NCI-H1092 (cell line): ENCODE data around the gene COQ8A.

ENCODE experiments used
- DNase-seq: peaks from one replicate; lab custom pipeline; 2025; lab: John Stamatoyannopoulos, UW

Gene COQ8A

DNA sequence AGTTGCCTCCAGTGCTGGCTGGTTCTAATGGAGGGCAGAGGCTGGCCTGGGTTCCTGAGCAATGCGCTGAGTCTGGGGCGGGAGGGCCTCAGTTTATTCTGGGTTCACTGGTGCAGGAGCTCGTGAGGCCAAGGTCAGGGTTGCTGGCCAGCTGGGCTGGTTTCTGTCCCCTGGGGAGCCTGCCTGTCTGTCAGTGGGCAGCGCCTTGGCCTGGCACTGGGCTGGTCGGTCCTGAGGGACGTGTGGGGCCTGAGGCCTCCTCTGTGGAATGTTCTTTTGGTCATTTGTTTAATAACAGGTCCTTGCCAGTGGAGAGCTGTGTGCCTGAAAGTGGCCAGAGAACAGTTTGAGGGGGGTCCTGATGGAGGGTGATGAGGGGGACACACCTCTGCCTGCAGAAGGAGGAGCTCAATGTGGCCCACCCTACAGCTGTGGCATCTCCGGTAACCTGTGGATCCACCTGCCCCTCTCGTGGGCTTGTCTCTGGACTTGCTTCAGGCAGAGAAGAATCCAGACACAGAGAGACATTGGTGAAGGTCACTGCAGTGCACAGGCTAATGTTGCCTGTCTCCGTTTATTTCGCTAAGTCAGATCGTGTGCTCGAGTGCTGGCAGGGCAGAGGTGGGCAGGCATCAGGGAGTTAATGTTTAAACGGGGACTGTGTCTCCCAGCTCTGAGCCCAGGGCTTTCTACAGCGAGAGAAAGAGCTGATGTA, 34.6 kb downstream of the COQ8A start:
- DNase-seq: peak; percentile 56

DNA sequence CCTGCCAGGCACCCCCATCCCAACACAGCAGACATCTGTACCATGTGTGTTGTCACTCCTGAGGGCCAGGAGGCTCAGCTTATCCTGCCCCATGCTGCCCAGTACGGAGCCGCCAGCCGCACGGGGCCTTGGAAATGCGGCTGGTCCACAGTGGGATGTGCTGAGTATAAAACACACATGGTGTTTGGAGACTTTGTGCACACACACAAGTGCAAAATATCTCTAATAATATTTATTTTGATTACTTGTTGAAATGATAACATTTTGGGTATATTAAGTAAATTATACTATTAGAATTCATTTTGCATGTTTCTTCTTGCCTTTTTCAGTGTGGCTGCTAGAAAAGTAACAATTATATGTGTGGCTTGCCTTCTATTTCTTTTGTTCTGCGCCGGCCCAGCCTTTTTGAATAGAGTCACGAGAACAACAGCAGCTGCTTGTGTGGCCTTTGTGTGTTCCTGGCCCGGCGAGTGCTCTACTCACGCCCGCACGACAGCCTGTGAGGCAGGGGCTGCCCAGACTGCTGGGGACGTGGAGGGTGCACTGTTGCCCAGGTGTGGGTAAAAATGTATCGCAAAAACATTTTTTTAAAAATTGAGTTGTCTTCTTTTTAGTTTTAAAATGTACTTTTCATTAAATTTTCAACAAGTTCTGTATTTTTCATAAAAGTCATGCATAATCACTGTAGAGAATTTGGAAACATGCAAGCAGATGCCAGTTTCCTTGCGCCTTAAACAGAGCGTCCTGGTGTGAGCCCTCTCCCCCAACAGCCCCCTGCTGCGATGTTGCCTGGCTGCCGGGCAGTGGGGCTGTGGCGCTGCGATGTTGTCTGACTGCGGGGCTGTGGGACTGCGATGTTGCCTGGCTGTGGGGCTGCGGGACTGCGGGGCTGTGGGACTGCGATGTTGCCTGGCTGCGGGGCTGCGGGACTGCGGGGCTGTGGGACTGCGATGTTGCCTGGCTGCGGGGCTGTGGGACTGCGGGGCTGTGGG, 35.5 kb downstream of the COQ8A start:
- DNase-seq: peak; percentile 83

DNA sequence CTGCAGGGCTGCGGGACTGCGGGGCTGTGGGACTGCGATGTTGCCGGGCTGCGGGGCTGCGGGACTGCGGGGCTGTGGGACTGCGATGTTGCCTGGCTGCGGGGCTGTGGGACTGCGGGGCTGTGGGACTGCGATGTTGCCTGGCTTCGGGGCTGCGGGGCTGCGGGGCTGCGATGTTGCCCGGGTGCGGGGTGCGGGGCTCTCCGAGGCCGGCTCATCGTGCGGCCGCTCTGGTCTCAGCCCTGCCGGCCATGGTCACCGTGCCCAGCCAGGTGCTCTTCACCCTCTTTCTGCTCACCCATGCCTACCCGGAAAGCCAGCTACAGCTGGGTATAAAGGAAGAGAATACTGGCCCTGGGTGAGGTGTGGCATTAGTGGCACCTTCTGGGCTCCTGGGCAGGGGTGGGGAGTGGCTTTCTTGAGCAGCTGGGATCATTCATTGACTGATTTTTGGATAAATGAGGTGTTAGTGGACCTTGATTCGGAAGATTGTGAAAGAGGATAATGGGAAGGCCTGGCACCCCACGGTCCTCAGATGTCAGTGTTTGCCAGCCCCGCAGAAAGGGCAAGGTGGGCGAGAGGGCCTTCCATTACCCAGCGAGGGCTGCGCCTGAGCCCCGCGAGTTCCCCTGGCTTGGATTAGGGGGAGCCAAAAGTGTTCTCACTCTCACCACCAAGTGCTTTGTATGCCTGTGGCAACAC, 36.3 kb downstream of the COQ8A start:
- no peak for DNase-seq

DNA sequence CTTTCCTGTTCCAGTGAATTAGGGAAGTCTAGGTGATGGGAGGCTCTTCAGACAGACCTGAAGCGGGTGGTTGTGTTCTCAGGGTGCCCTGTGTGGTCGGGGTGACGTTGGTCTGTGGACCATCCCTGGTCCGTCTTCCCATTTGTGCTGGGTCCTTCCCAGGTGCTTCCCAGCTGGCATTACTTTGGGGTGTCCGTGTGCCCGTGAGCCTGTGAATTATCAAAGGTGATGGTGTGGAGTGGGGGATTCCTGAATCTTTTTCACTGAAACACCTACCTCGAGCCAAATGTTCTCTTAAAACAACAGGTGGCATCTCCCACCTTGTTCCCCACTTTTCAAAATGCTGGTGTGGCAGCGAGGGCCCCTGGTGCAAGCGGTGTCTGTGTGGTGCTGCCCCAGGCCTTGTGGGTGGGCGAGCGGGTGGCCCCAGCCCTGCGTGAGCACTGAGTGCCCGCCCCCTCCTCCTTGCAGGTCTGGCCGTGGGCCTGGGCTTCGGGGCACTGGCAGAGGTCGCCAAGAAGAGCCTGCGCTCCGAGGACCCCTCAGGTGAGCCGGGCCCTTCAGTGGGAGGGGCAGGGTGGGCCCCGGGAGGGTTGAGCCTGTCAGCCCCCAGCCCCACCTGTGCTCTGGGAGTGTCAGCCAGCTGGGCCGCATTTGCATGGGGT, 37.0 kb downstream of the COQ8A start:
- DNase-seq: no peak

DNA sequence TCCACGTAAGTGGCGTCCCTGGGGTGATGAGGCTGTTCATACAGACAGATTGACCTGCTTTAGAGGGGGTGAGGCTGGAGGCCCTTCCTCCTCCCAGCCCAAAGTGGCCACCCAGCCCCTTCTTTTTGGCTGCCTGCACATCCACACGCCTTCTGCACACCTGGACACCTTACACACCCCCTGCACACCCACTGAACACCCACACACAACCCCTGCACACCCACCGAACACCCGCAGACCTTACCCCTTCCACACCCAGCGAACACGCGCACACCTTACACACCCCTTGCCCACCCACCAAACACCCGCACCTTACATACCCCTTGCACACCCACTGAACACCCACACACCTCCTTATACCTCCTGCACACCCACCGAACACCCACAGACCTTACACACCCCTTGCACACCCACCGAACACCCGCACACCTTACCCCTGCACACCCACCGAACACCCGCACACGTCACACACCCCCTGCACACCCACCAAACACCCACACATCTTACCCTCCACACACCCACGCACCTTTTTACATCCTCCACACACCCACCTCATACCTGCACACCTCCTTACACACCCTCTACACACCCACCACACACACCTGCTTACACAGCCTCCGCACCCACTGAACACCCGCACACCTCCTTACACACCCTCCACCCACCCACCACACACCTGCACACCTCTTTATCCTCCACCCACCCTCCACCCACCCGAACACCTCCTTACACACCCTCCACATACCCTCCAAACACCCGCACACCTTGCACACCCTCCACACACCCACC, 37.7 kb downstream of the COQ8A start:
- DNase-seq: no peak

DNA sequence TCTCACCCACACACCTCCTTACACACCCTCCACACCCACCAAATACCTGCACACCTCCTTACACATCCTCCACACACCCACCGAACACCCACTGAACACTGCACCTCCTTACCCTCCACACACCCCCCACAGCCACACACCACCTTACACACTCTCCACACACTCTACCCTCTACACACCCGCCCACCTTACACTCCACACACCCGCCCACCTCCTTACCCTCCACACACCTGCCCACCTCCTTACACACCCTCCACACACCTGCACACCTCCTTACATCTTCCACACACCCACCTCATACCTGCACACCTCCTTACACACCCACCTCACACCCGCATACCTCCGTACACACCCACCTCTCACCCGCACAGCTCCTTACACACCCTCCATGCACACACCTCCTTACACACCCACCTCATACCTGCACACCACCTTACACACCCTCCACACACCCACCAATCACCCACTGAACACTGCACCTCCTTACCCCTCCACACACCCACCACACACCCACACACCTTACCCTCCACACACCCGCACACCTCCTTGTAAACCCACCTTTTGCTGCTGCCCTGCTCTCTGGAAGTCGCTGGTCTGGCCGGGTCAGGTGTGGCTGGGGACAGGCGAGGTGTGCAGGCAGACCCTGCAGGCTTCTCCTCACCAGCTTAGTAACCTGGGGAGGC, 38.5 kb downstream of the COQ8A start:
- no peak for DNase-seq

DNA sequence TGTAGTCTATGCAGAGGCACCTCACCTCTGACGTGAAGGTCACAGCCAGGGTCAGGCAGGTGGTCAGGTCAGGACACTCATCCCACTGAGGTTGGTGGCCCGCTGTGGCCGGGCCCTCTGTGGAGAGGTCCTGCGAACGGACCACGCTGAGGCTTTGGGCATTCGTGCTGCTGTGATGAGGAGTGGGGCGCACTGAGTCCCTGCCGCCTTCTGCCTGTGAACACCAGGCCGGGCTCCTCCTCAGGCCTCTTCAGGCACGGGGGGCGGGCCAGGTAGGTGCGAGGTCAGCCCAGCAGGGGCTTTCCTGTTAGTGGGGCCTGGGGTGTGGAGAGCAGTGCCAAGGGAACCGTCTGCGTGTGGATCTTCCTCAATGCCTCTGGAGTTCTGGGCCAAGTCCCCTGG, 39.0 kb downstream of the COQ8A start:
- no peak for DNase-seq

DNA sequence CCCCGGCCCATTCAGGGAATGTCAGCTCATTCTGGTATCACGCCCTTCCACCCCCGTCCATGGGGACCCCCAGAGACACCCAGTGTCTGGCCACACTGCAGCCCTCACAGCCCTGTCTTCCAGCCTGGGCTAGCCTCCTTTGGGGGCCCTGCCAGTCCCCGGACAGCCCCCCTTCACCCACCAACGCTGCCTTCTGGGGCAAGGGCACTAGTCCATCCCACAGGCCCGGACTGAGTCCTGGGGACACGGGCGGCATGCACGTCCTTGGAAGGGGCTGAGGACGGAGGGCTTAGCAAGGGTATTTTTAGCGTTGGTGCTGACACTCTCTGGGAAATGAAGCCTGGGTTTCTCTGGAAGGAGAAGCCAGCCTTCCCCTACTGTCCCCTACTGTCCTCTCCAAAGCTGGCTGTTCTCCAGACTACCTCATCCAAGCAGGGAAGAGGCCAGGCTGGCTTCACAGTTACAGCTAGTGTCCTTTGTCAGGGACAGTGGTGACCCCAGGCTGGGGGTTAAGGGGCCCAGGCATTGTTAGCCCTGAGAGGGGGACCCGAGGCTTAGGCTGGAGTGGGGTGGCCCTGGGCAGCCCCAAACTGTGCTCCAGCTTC, 39.5 kb downstream of the COQ8A start:
- DNase-seq: peak; percentile 19

DNA sequence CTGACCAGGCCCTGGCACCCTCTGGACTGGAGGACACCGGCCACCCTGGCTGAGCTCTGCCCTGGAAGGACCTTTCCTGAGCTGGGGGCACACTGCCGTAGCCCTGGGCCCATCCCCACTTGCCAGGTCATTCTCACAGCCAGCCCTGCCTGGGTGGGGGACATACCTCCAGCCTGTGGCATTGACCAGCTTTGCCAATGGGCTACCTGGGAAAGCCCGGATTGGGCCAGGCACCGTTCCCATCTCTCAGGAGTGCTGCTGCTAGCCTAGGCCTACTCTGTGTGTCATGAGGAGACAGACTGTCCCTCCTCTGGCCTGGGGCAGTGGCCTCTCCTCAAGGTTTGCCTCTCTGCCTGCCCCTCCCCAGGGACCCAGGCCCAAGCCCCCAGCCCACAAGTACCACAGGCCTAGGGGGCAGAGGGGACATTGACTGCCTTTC, 40.0 kb downstream of the COQ8A start:
- DNase-seq: no peak

DNA sequence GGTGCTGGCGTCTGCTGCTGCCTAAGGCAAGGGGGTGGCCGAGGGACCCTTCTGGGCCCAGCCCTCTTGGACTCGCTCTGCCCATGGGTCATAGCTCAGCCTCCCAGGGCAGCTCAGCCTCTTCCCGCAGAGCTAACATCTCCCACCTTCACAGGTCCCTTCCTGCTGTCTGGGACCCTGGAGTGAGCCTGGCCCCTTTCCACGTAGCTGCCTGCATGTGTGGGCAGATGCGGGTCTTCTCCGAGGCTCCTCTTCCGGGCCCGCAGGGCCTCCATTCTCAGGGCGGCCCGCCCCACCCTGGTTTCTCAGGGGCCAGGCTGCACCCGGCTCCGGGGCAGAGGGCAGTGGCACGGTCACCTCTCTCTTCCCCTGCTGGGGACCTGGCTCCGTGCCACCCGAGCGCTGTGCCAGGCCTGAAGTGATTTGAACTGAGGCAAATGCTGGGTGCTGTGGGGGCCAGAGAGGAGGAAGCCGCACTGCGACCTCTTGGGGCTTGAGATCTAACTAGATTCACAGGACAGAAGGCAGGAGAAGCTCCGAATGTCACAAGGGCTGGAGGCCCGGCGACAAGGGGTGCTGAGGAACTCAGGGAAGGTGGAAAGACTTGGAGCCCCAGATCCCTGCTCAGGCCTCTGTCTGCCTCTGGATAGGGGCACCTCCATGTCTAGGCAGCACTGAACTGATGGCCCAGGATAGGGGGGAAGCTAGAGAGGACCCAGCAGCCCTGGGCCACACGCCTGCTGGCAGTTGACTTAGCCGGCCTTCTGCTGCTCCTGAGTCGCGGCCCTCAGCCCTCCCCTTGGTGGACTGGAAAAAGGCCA, 40.7 kb downstream of the COQ8A start:
- DNase-seq: peak; percentile 38

DNA sequence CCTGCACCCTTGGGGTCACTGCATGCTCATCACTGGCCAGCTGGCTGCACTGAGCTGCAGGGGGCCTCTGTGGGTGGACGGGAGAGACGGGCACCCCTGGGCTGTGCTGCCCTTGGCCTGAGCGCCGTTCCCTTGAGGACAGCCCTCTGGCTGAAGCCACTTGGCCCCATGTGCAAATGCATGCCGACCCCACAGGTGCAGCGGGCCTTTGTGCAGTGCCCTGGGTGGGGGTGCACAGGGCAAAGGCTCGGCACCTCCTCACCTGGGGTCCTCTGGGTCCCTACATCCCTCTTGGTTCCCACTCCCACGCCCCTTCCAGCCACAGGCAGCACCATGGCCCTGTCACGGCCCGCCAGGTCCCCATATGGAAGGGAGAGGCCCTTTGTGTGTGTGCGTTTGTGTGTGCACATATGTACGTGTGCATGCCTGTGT, 41.3 kb downstream of the COQ8A start:
- DNase-seq: no peak

DNA sequence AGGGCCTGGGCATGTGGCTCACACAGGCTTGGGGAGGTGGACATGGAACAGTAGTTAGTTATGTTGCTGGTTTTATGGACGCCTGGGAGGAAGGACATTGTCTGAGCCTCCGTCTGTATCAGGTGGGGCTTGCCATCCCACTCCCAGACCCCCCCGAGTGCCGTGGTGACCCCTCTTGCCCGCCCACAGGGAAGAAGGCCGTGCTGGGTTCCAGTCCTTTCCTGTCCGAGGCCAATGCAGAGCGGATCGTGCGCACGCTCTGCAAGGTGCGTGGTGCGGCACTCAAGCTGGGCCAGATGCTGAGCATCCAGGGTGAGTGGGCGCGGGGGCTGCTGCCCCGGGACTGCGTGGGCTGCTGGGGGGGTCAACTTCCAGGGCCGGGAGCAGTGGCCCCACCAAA, 41.7 kb downstream of the COQ8A start:
- DNase-seq: no peak

DNA sequence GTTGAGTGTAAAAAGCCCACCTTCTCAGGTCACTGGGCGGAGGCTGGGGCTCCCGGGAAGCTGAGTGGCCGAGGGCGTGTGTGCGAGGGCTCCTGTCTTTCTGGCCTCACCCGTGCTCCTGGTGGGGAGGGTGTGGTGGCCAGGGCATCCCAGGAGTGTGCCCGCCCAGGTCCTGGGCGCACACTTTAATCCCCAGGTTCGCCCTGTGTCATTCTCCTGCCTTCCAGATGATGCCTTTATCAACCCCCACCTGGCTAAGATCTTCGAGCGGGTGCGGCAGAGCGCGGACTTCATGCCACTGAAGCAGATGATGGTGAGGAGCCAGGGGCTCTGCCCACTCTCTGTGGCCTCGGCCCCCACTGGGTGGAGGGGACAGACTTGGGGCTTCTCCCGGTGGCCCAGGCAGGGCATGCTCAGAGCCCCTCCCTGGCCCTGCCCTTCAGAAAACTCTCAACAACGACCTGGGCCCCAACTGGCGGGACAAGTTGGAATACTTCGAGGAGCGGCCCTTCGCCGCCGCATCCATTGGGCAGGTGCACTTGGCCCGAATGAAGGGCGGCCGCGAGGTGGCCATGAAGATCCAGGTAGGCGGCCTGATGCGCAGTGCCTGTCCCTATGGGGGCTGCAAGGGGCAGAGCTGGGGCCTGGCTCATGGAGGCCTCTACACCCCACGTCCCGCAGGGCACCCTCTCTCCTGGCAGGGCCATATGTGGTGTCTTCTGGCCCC, 42.5 kb downstream of the COQ8A start:
- no peak for DNase-seq

DNA sequence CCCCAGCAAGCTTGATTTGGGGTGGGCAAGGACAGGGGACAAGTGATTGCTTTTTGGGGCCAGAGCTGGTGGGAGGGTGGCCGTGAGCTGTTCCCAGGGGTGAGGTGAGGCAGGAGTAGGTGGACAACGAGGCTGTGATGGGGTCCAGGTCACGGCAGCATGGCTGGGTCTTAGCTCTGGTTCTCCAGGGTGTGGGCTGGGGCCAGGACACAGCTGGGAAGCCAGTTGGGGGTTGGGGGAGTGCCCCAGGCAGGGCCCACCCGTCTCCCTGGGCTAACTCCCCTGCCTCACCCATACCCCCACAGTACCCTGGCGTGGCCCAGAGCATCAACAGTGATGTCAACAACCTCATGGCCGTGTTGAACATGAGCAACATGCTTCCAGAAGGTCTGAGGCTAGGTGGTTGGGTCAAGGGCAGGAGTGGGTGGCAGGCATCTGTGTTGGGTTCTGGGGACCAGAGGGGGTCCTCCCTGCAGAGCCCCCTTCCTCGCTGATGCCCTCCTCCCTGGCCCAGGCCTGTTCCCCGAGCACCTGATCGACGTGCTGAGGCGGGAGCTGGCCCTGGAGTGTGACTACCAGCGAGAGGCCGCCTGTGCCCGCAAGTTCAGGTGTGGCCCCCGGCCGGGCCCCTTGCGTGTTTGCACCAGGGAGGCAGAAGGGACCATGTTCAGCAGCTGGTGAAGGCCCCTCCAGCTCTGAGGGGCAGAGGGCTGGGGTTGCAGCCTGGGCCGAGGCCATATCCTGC, 43.3 kb downstream of the COQ8A start:
- no peak for DNase-seq

DNA sequence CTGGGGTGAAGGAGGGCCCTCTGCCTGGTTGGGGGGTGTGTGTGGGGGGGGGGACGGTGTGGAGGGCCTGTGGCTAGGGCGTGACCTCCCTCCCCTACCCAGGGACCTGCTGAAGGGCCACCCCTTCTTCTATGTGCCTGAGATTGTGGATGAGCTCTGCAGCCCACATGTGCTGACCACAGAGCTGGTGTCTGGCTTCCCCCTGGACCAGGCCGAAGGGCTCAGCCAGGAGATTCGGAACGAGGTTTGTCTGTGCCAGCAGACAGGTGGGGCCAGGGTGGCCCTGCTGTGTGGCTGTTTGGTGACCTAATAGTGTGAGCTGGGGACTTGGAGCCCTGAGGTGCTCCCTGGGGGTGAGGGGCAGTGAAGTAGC, 43.9 kb downstream of the COQ8A start:
- no peak for DNase-seq

DNA sequence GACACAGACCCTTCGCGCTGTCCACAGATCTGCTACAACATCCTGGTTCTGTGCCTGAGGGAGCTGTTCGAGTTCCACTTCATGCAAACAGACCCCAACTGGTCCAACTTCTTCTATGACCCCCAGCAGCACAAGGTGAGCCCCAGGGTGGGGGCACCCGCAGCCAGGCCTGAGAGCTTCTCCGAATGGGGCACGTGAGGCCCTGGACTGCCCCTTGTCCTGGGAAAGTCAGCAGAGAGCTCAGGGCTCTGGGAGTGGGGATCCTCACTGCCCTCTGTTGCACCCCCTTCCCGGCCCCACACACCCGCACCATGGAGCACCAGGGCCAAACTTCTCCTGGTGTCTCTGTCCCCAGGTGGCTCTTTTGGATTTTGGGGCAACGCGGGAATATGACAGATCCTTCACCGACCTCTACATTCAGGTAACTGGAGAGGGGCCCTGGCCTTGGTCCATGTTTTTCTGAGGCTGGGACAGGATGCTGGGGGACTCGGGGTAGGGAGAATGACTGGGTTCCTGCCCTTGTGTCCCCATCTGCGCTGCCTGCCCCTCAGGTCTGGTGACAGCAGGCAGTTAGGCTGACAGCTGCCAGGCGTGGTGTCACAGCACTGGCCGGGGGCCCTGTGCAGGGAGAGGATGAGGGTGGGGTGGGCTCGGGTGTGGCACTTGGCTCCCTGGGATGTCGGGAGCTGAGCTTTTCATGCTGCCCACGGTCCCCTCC, 44.6 kb downstream of the COQ8A start:
- DNase-seq: no peak

DNA sequence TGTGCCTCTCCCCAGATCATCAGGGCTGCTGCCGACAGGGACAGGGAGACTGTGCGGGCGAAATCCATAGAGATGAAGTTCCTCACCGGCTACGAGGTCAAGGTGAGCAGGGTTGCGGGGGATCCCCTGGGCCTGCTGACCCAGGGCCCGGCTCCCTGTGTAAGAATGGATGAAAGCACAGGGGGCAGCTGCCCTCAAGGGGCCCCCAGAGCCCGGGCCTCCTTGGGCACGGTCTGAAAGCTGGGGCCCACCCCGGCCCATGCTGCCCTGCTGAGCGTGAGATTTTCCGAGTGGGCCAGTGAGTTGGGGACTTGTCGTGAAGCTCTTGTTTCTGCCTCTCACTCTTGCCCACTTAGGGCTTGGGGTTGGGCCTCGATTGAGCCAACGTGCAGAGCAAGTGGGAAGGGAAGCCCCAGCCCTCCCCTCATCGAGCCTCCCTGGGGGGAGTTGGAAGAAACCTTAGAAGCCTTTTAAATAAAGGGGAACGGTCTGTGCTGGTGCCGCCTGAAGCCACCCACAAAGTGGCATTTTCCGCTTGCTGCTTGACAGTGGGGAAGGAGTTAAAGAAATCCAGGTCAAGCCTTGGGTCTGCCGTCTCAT, 45.2 kb downstream of the COQ8A start:
- DNase-seq: no peak
